HCT116 (cell line): ENCODE measurements around the gene TFIP11. TPM values are rescaled to one million over a fixed set of nuclear protein-coding genes. Genes with fewer than 3 reads are reported as not detected.

Source experiments
- ATAC-seq: fragments of 200-7000 bp; cut with Tn5 transposase; 2 replicates; pipeline ENCODE4 v1.9.1; 2020; ENCODE audit warnings: mild to moderate bottlenecking, moderate library complexity
- BruUV-seq: library from RNA; stranded (reverse); fragments of 400-500 nt; replicated peaks from 2 replicates; lab custom pipeline; 2021; lab: Mats Ljungman, UMichigan
- CTCF ChIA-PET: fragments of 300-600 bp; sonication (Branson Sonifier 250); formaldehyde crosslinking; loops from one replicate; lab custom pipeline; 2021; ENCODE audit warnings: antibody characterized with exemption; lab: Charles Lee
- POLR2A ChIA-PET: fragments of 300-600, 350-600 bp; sonication (Branson Sonifier 250); formaldehyde crosslinking; loops from one replicate; lab custom pipeline; 2021; ENCODE audit warnings: antibody characterized with exemption; lab: Charles Lee
- RAD21 ChIA-PET, 2 experiments: fragments of 300-600 bp; sonication (Branson Sonifier 250); formaldehyde crosslinking; loops; one replicate each; lab custom pipeline; 2023; ENCODE audit warnings: low total read pairs in 2 of 2; ENCODE audit not compliant: uncharacterized antibody in 2 of 2, unreplicated experiment in 2 of 2, low non-redundant PET in 1 of 2; lab: Charles Lee
- DNase-seq: peaks from one replicate; pipeline ENCODE4 v3.0.0-alpha.2; 2010; ENCODE audit warnings: low read depth, low spot score
- H2AFZ ChIP-seq: fragments of 200-600 bp; shearing (Covaris generic), sonication (generic); 2 replicates; pipeline ENCODE4 v1.6.1; 2017; ENCODE audit warnings: low read depth, mixed run types, mixed read lengths, antibody characterized with exemption, low read length; ENCODE audit not compliant: poor library complexity, severe bottlenecking
- H3K27ac ChIP-seq: 2 replicates; pipeline ENCODE4 v1.5.1; 2012; ENCODE audit warnings: low read depth, low read length
- H3K27me3 ChIP-seq: fragments of 200-600 bp; sonication (generic); 2 replicates; pipeline ENCODE4 v1.6.1; 2016; ENCODE audit warnings: mixed run types, low read length, mixed read lengths; ENCODE audit not compliant: insufficient read depth
- H3K36me3 ChIP-seq, 2 experiments: fragments of 200-500 bp in 1 of 2; fragments of 200-600 bp in 1 of 2; sonication (Bioruptor generic) in 1 of 2; sonication (generic) in 1 of 2; 2 replicates each; pipeline versions ENCODE4 v1.5.1 to v1.6.1; 2014 to 2016; ENCODE audit warnings: low read length in 2 of 2, inconsistent platforms in 1 of 2, mixed read lengths in 1 of 2, mixed run types in 1 of 2; ENCODE audit not compliant: insufficient read depth in 2 of 2, control insufficient read depth in 1 of 2
- H3K4me1 ChIP-seq, 2 experiments: fragments of 200-600 bp in 1 of 2; sonication (generic) in 1 of 2; 2 replicates each; pipeline versions ENCODE4 v1.5.1 to v1.6.1; 2012 to 2017; ENCODE audit warnings: low read length in 2 of 2, inconsistent platforms in 1 of 2, mild to moderate bottlenecking in 1 of 2, mixed read lengths in 1 of 2, mixed run types in 1 of 2, moderate library complexity in 1 of 2; ENCODE audit not compliant: insufficient read depth in 2 of 2, control insufficient read depth in 1 of 2
- H3K4me2 ChIP-seq: fragments of 200-600 bp; sonication (generic); 2 replicates; pipeline ENCODE4 v1.6.1; 2017; ENCODE audit warnings: mixed run types, low read length, mixed read lengths
- H3K4me3 ChIP-seq, 2 experiments: fragments of 200-600 bp in 1 of 2; sonication (generic) in 1 of 2; replicated peaks in 1 of 2; 2 replicates each; pipeline ENCODE4 v1.5.1; 2011 to 2016; ENCODE audit warnings: low read length in 2 of 2, control low read depth in 1 of 2, low read depth in 1 of 2, mild to moderate bottlenecking in 1 of 2, mixed read lengths in 1 of 2, mixed run types in 1 of 2
- H3K79me2 ChIP-seq: fragments of 200-600 bp; sonication (generic); 2 replicates; pipeline ENCODE4 v1.6.1; 2017; ENCODE audit warnings: mild to moderate bottlenecking, mixed run types, low read length, moderate library complexity, mixed read lengths; ENCODE audit not compliant: insufficient read depth
- H3K9ac ChIP-seq: fragments of 200-600 bp; sonication (generic); 2 replicates; pipeline ENCODE4 v1.6.1; 2016; ENCODE audit warnings: low read length, mixed read lengths
- H3K9me2 ChIP-seq: fragments of 200-600 bp; sonication (generic), shearing (Covaris generic); 2 replicates; pipeline ENCODE4 v1.6.1; 2017; ENCODE audit warnings: mixed run types, mild to moderate bottlenecking, moderate library complexity; ENCODE audit not compliant: insufficient read depth
- H3K9me3 ChIP-seq, 2 experiments: fragments of 200-500 bp in 1 of 2; fragments of 200-600 bp in 1 of 2; sonication (Bioruptor generic) in 1 of 2; sonication (generic) in 1 of 2; 2 replicates each; pipeline ENCODE4 v1.6.1; 2014 to 2017; ENCODE audit warnings: low read length in 2 of 2, mixed read lengths in 2 of 2, inconsistent platforms in 1 of 2, low read depth in 1 of 2, mild to moderate bottlenecking in 1 of 2, mixed run types in 1 of 2, moderate library complexity in 1 of 2; ENCODE audit not compliant: control insufficient read depth in 1 of 2, insufficient read depth in 1 of 2
- H4K20me1 ChIP-seq: fragments of 200-600 bp; sonication (generic), shearing (Covaris generic); 2 replicates; pipeline ENCODE4 v1.6.1; 2017; ENCODE audit warnings: mixed run types, mild to moderate bottlenecking, moderate library complexity; ENCODE audit not compliant: insufficient read depth
- ATF3 ChIP-seq: IDR thresholded peaks from 2 replicates; pipeline ENCODE4 v1.6.1; 2012
- CEBPB ChIP-seq: IDR thresholded peaks from 2 replicates; pipeline ENCODE4 v1.6.1; 2012; ENCODE audit warnings: low read depth
- CTCF ChIP-seq, 3 experiments: fragments of 200-600 bp in 1 of 3; sonication (generic) in 1 of 3; IDR thresholded peaks in 2 of 3; conservative IDR thresholded peaks in 1 of 3; 2 replicates each; pipeline ENCODE4 v1.5.1; 2012 to 2017; ENCODE audit warnings: low read depth in 2 of 3, low read length in 2 of 3, antibody characterized with exemption in 1 of 3, borderline replicate concordance in 1 of 3, control low read depth in 1 of 3, mild to moderate bottlenecking in 1 of 3, mixed read lengths in 1 of 3, mixed run types in 1 of 3, moderate library complexity in 1 of 3; ENCODE audit not compliant: insufficient read depth in 1 of 3
- EZH2 ChIP-seq: fragments of 200-600 bp; sonication (generic); IDR thresholded peaks from 2 replicates; pipeline ENCODE4 v1.6.1; 2017; ENCODE audit warnings: antibody characterized with exemption, mixed run types
- FOSL1 ChIP-seq: IDR thresholded peaks from 2 replicates; pipeline ENCODE4 v1.6.1; 2012; ENCODE audit warnings: low read depth
- JUND ChIP-seq: IDR thresholded peaks from 2 replicates; pipeline ENCODE4 v1.6.1; 2012
- MAX ChIP-seq: IDR thresholded peaks from 2 replicates; pipeline ENCODE4 v1.6.1; 2012
- POLR2A ChIP-seq: IDR thresholded peaks from 2 replicates; pipeline ENCODE4 v1.7.0; 2011; ENCODE audit warnings: borderline replicate concordance; ENCODE audit not compliant: insufficient read depth, insufficient read length; ENCODE audit errors: extremely low read depth
- RAD21 ChIP-seq: IDR thresholded peaks from 2 replicates; pipeline ENCODE4 v1.6.1; 2012; ENCODE audit warnings: low read depth, mild to moderate bottlenecking
- REST ChIP-seq: IDR thresholded peaks from 2 replicates; pipeline ENCODE4 v1.6.1; 2012; ENCODE audit warnings: low read depth
- SIN3A ChIP-seq: IDR thresholded peaks from 2 replicates; pipeline ENCODE4 v1.6.1; 2012; ENCODE audit warnings: low read depth
- SP1 ChIP-seq: IDR thresholded peaks from 2 replicates; pipeline ENCODE4 v1.6.1; 2012; ENCODE audit warnings: low read depth
- SRF ChIP-seq: IDR thresholded peaks from 2 replicates; pipeline ENCODE4 v1.6.1; 2012; ENCODE audit warnings: low read depth
- TCF7L2 ChIP-seq: IDR thresholded peaks from 2 replicates; pipeline ENCODE4 v1.7.0; 2011; ENCODE audit warnings: borderline replicate concordance, inconsistent platforms; ENCODE audit not compliant: insufficient read depth, insufficient read length; ENCODE audit errors: extremely low read depth
- ZBTB33 ChIP-seq: IDR thresholded peaks from 2 replicates; pipeline ENCODE4 v1.6.1; 2011; ENCODE audit warnings: mild to moderate bottlenecking, low read length, moderate library complexity; ENCODE audit not compliant: insufficient replicate concordance; ENCODE audit errors: extremely low read depth
- ZFX ChIP-seq: fragments of 450-650 bp; IDR thresholded peaks from 2 replicates; pipeline ENCODE4 v1.6.1; 2017
- intact Hi-C: fragments of 100-400 bp; cut with micrococcal nuclease; formaldehyde crosslinking; loops from 2 replicates; pipeline ENCODE4 v1.10.0; 2022
- total RNA-seq: library from RNA; stranded (reverse); gene quantifications from one replicate; pipeline ENCODE4 v1.2.1, GENCODE V29; 2021; ENCODE audit not compliant: unreplicated experiment

The TFIP11 gene
- total RNA-seq, 1 experiment from 2014 or later = 28.1 TPM

- ChIA-PET POLR2A (no interaction called here), CTCF (no interaction called here), RAD21 (no interaction called here)
- intact Hi-C loops = no loop called here
- Histone ChIP-seq H3K4me1 (peaks cover 2 to 3% of the 10 kb centered on the region in 2 experiments; a peak in 2 of 4 replicates), H3K9me2 (no peaks in the 10 kb centered on the region), H2AFZ (no peak overlapping the region), H3K4me2 (no peak overlapping the region), H3K27ac (no peak overlapping the region), H3K9me3 (no peaks in the 10 kb centered on the region), H3K27me3 (no peaks in the 10 kb centered on the region), H3K9ac (no peak overlapping the region), H3K79me2 (no peaks in the 10 kb centered on the region), H3K36me3 (no peaks in the 10 kb centered on the region), H3K4me3 (no peak overlapping the region), H4K20me1 (no peaks in the 10 kb centered on the region)
- BruUV-seq = no TSS peak
- TF ChIP-seq SP1 = no peak
- TF ChIP-seq POLR2A = no peak
- no peak for TF ChIP-seq RAD21
- TF ChIP-seq CEBPB = no peak
- TF ChIP-seq SRF = no peak
- TF ChIP-seq EZH2 = no peak
- TF ChIP-seq SIN3A = no peak
- TF ChIP-seq ATF3 = no peak
- no peak for TF ChIP-seq CTCF (IDR thresholded peaks at IDR 0.05 in 2 of 3, conservative IDR thresholded peaks at IDR 0.05 in 1 of 3; ENCODE audit: borderline replicate concordance in 1 of 3, insufficient read depth in 1 of 3, low read depth in 2 of 3, low read length in 2 of 3)
- TF ChIP-seq ZBTB33 = no peak
- no peak for TF ChIP-seq JUND
- TF ChIP-seq ZFX = no peak
- no peak for TF ChIP-seq REST
- TF ChIP-seq MAX = no peak
- TF ChIP-seq FOSL1 = no peak
- no peak for TF ChIP-seq TCF7L2
- no peak for DNase-seq
- ATAC-seq = no peak
Observed at GRCh38 chr22:26556904-26557303, 44.6 kb upstream of the TFIP11 start.
